Spinal cord (tissue), 10 donors: ENCODE measurements around the gene VAV2. TPM values are rescaled to one million over a fixed set of nuclear protein-coding genes. Genes with fewer than 3 reads are reported as not detected.

Source experiments
- DNase-seq, 6 donors: peaks; one replicate each; pipeline versions ENCODE4 v3.0.0 to v3.0.0-alpha.2; 2013 to 2015; ENCODE audit warnings: low spot score in 6 of 6, low read depth in 4 of 6
- H3K27ac ChIP-seq: one replicate; pipeline ENCODE4 v1.5.1; 2013; ENCODE audit warnings: low read depth, low read length, control low read depth
- H3K27me3 ChIP-seq: one replicate; pipeline ENCODE4 v1.6.1; 2013; ENCODE audit warnings: low read length; ENCODE audit not compliant: control insufficient read depth, insufficient read depth
- H3K36me3 ChIP-seq: one replicate; pipeline ENCODE4 v1.6.1; 2013; ENCODE audit warnings: low read length; ENCODE audit not compliant: control insufficient read depth, insufficient read depth
- H3K4me1 ChIP-seq: one replicate; pipeline ENCODE4 v1.6.1; 2013; ENCODE audit warnings: low read length; ENCODE audit not compliant: control insufficient read depth, insufficient read depth
- H3K4me3 ChIP-seq: one replicate; pipeline ENCODE4 v1.5.1; 2013; ENCODE audit warnings: low read depth, low read length, control low read depth
- H3K9me3 ChIP-seq: one replicate; pipeline ENCODE4 v1.6.1; 2013; ENCODE audit warnings: low read length; ENCODE audit not compliant: control insufficient read depth, insufficient read depth
- whole genome bisulfite sequencing: methylation state at CpG from one replicate; pipeline ENCODE4 v1.1.5; 2013; ENCODE audit warnings: missing lambda C conversion rate; ENCODE audit not compliant: insufficient coverage; 5-methylcytosine and 5-hydroxymethylcytosine counted together
- polyA plus RNA-seq, 2 donors: library from polyadenylated mRNA; unstranded; fragments of 120-200 nt; gene quantifications; one replicate each; pipeline ENCODE4 v1.2.1, GENCODE V29; 2013; ENCODE audit not compliant: insufficient read length in 2 of 2
- total RNA-seq, 2 donors: library from RNA; depleted of rRNA in 1 of 2; stranded (reverse); fragments of 120-200 nt in 1 of 2; fragments of >200 nt in 1 of 2; gene quantifications; one replicate each; pipeline versions ENCODE4 v1.2.3 to v1.2.4, GENCODE V29; 2013 to 2014
- donor health status: healthy.

VAV2 gene
- total and polyA plus RNA-seq, 4 donors = 18.4 to 48.3 (median 33.1) TPM

- Histone ChIP-seq H3K9me3 (no peaks in the 10 kb centered on the region), H3K4me1 (peaks cover 74% of the 10 kb centered on the region), H3K27me3 (no peaks in the 10 kb centered on the region), H3K36me3 (peaks cover 51% of the 10 kb centered on the region), H3K27ac (no peak overlapping the region), H3K4me3 (no peak overlapping the region)
- WGBS = 64% methylated on average over 25 of the region's 27 CpGs
- peak in 1 of 6 donors; percentile 36 for DNase-seq
These were observed 49.7 kb downstream of the VAV2 start for GRCh38 chr9:133942206-133942975.

GRCh38 chr9:133939845-133940244 is 52.3 kb downstream of the VAV2 start:
- 91% methylated on average over 12 of the region's 12 CpGs for WGBS
- Histone ChIP-seq H3K27me3 (no peaks in the 10 kb centered on the region), H3K27ac (no peak overlapping the region), H3K9me3 (no peaks in the 10 kb centered on the region), H3K4me1 (peaks cover 69% of the 10 kb centered on the region), H3K36me3 (peaks cover 59% of the 10 kb centered on the region), H3K4me3 (no peak overlapping the region)
- DNase-seq = no peak

- no peak overlapping the region for H3K27ac ChIP-seq
- no peaks in the 10 kb centered on the region for H3K9me3 ChIP-seq
- H3K27me3 ChIP-seq = no peaks in the 10 kb centered on the region
- DNase-seq = no peak
- peaks cover 55% of the 10 kb centered on the region for H3K36me3 ChIP-seq
- 88% methylated on average over 16 of the region's 23 CpGs for WGBS
- H3K4me1 ChIP-seq = peaks cover 69% of the 10 kb centered on the region
- no peak overlapping the region for H3K4me3 ChIP-seq
These were observed 52.8 kb downstream of the VAV2 start for GRCh38 chr9:133939171-133939785.

GRCh38 chr9:133938753-133939152 is 53.4 kb downstream of the VAV2 start:
- no peak for DNase-seq
- Histone ChIP-seq H3K36me3 (peaks cover 55% of the 10 kb centered on the region), H3K4me1 (peaks cover 66% of the 10 kb centered on the region), H3K27ac (no peak overlapping the region), H3K4me3 (no peak overlapping the region), H3K27me3 (no peaks in the 10 kb centered on the region), H3K9me3 (no peaks in the 10 kb centered on the region)
- 70% methylated on average over 10 of the region's 14 CpGs for WGBS

- Histone ChIP-seq H3K9me3 (no peaks in the 10 kb centered on the region), H3K27ac (no peak overlapping the region), H3K4me1 (peaks cover 60% of the 10 kb centered on the region), H3K4me3 (no peak overlapping the region), H3K27me3 (no peaks in the 10 kb centered on the region), H3K36me3 (peaks cover 51% of the 10 kb centered on the region)
- no peak for DNase-seq
- 70% methylated on average over 10 of the region's 10 CpGs for WGBS
These were observed 54.0 kb downstream of the VAV2 start for GRCh38 chr9:133938086-133938485.

GRCh38 chr9:133937120-133937519 is 55.0 kb downstream of the VAV2 start:
- no peak for DNase-seq
- H3K4me3 ChIP-seq = no peak overlapping the region
- H3K36me3 ChIP-seq = peaks cover 46% of the 10 kb centered on the region
- H3K27me3 ChIP-seq = no peaks in the 10 kb centered on the region
- H3K27ac ChIP-seq = no peak overlapping the region
- WGBS = 96% methylated on average over 2 of the region's 4 CpGs
- H3K4me1 ChIP-seq = peaks cover 60% of the 10 kb centered on the region
- H3K9me3 ChIP-seq = no peaks in the 10 kb centered on the region

- H3K27ac ChIP-seq = peak overlapping the region; percentile 50
- whole genome bisulfite sequencing = 38% methylated on average over 25 of the region's 27 CpGs
- no peaks in the 10 kb centered on the region for H3K27me3 ChIP-seq
- H3K4me1 ChIP-seq = peaks cover 73% of the 10 kb centered on the region
- no peak overlapping the region for H3K4me3 ChIP-seq
- H3K36me3 ChIP-seq = peaks cover 46% of the 10 kb centered on the region
- DNase-seq = peak in 2 of 6 donors; percentile 63 to 78
- no peaks in the 10 kb centered on the region for H3K9me3 ChIP-seq
These were observed 56.7 kb downstream of the VAV2 start for GRCh38 chr9:133935328-133936005.

- Histone ChIP-seq H3K4me3 (no peak overlapping the region), H3K4me1 (peaks cover 73% of the 10 kb centered on the region), H3K36me3 (peaks cover 46% of the 10 kb centered on the region), H3K9me3 (no peaks in the 10 kb centered on the region), H3K27ac (peak overlapping the region; percentile 69), H3K27me3 (no peaks in the 10 kb centered on the region)
- 34% methylated on average over 12 of the region's 19 CpGs for whole genome bisulfite sequencing
- peak in 2 of 6 donors; percentile 57 to 66 for DNase-seq
These were observed 57.5 kb downstream of the VAV2 start for GRCh38 chr9:133934482-133935232.

GRCh38 chr9:133933426-133934026 is 58.6 kb downstream of the VAV2 start:
- Histone ChIP-seq H3K27me3 (no peaks in the 10 kb centered on the region), H3K4me1 (peaks cover 83% of the 10 kb centered on the region), H3K4me3 (no peak overlapping the region), H3K27ac (no peak overlapping the region), H3K36me3 (peaks cover 45% of the 10 kb centered on the region), H3K9me3 (no peaks in the 10 kb centered on the region)
- 83% methylated on average over 6 of the region's 6 CpGs for WGBS
- no peak for DNase-seq
